ENCODE results near the gene NBDY.
"Not testable (repeated sequence)": the region's sequence is repeated elsewhere in the genome, so short reads cannot be mapped to it uniquely, and the experiment has no call there.

Gene NBDY

GRCh38 chrX:56764153-56764974 is 35.3 kb downstream of the NBDY start:
- no peak overlapping the region for H3K4me3 ChIP-seq (ENCODE audit: low read depth, low read length)
- peak; percentile 82 for DNase-seq (ENCODE audit: low read depth)
- peak; percentile 69 for TF ChIP-seq CTCF (conservative IDR thresholded peaks at IDR 0.05; ENCODE audit: low read depth, low read length)

- H3K4me3 ChIP-seq (ENCODE audit: low read depth, low read length), result no peak overlapping the region
- DNase-seq (ENCODE audit: low read depth), result no peak
- no peak for TF ChIP-seq CTCF (conservative IDR thresholded peaks at IDR 0.05; ENCODE audit: low read depth, low read length)
Observed at GRCh38 chrX:56764975-56765791, 36.1 kb downstream of the NBDY start.

GRCh38 chrX:56765811-56766553 is 36.9 kb downstream of the NBDY start:
- no peak overlapping the region for H3K4me3 ChIP-seq (ENCODE audit: low read depth, low read length)
- DNase-seq (ENCODE audit: low read depth), result no peak
- no peak for TF ChIP-seq CTCF (conservative IDR thresholded peaks at IDR 0.05; ENCODE audit: low read depth, low read length)

GRCh38 chrX:56766554-56767347 is 37.7 kb downstream of the NBDY start:
- DNase-seq (ENCODE audit: low read depth), result peak; percentile 48
- H3K4me3 ChIP-seq (ENCODE audit: low read depth, low read length), result no peak overlapping the region
- TF ChIP-seq CTCF (conservative IDR thresholded peaks at IDR 0.05; ENCODE audit: low read depth, low read length), result peak; percentile 21

- not testable (repeated sequence) for DNase-seq (ENCODE audit: low read depth); H3K4me3 ChIP-seq (ENCODE audit: low read depth, low read length)
Observed at GRCh38 chrX:56767348-56768119, 38.5 kb downstream of the NBDY start.

- not testable (repeated sequence) for DNase-seq (ENCODE audit: low read depth)
Observed at GRCh38 chrX:56768120-56768660, 39.1 kb downstream of the NBDY start.

GRCh38 chrX:56772675-56773521 is 43.9 kb downstream of the NBDY start:
- H3K4me3 ChIP-seq (ENCODE audit: low read depth, low read length); DNase-seq (ENCODE audit: low read depth): not testable (repeated sequence)

More at GRCh38 chrX:56768120-56768660, 39.1 kb downstream of the NBDY start:
- not testable (repeated sequence) for H3K4me3 ChIP-seq (ENCODE audit: low read depth, low read length)

- DNase-seq (ENCODE audit: low read depth), result not testable (repeated sequence)
Observed at GRCh38 chrX:56773522-56774060, 44.5 kb downstream of the NBDY start.

GRCh38 chrX:56778099-56778923 is 49.3 kb downstream of the NBDY start:
- H3K4me3 ChIP-seq (ENCODE audit: low read depth, low read length); DNase-seq (ENCODE audit: low read depth): not testable (repeated sequence)

More at GRCh38 chrX:56773522-56774060, 44.5 kb downstream of the NBDY start:
- not testable (repeated sequence) for H3K4me3 ChIP-seq (ENCODE audit: low read depth, low read length)

Measured in choroid plexus epithelial cell (primary cell).